Stimulated activated CD8-positive, alpha-beta memory T cell treated with anti-CD3 and anti-CD28 coated beads, Interleukin-2, amount 100 ng/mL, for 48 hours (primary cell): ENCODE measurements around the gene TMX1.

Experiments used
- DNase-seq, 2 donors: peaks; one replicate each; pipeline ENCODE4 v3.0.0-alpha.2; 2020; ENCODE audit warnings: low read depth in 2 of 2

The TMX1 gene

GRCh38 chr14:51293149-51293911 is 53.3 kb downstream of the TMX1 start:
- DNase-seq: no peak

- no peak for DNase-seq
These were observed 53.9 kb downstream of the TMX1 start for GRCh38 chr14:51293912-51294389.

GRCh38 chr14:51294951-51295525 is 55.0 kb downstream of the TMX1 start:
- no peak for DNase-seq

- DNase-seq: no peak
These were observed 55.7 kb downstream of the TMX1 start for GRCh38 chr14:51295646-51296263.

- DNase-seq: no peak
These were observed 57.0 kb downstream of the TMX1 start for GRCh38 chr14:51297066-51297465.

GRCh38 chr14:51298895-51299294 is 58.8 kb downstream of the TMX1 start:
- DNase-seq: no peak

- DNase-seq: no peak
These were observed 62.4 kb downstream of the TMX1 start for GRCh38 chr14:51302295-51303030.

- peak; percentile 5 to 13 for DNase-seq
These were observed 64.4 kb downstream of the TMX1 start for GRCh38 chr14:51304438-51304837.

GRCh38 chr14:51304941-51305340 is 64.9 kb downstream of the TMX1 start:
- no peak for DNase-seq

- no peak for DNase-seq
These were observed 65.7 kb downstream of the TMX1 start for GRCh38 chr14:51305751-51306150.
